Peyer's patch (tissue), 4 donors: Measurements from ENCODE around the gene TACC2. TPM values are rescaled to one million over a fixed set of nuclear protein-coding genes. Genes with fewer than 3 reads are reported as not detected.

ENCODE experiments used
- DNase-seq, 3 donors: peaks; one replicate each; pipeline ENCODE4 v3.0.0-alpha.2; 2017 to 2019
- H3K27ac ChIP-seq, 4 donors: fragments of 200-600 bp; sonication (generic); one replicate each; pipeline ENCODE4 v1.5.1; 2016 to 2019
- H3K27me3 ChIP-seq, 2 donors: fragments of 200-600 bp; sonication (generic); one replicate each; pipeline ENCODE4 v1.5.1; 2019
- H3K36me3 ChIP-seq, 3 donors: fragments of 200-600 bp; sonication (generic); one replicate each; pipeline ENCODE4 v1.5.1; 2016 to 2019
- H3K4me1 ChIP-seq, 4 donors: fragments of 200-600 bp; sonication (generic); one replicate each; pipeline ENCODE4 v1.5.1; 2016 to 2019
- H3K4me3 ChIP-seq, 4 donors: fragments of 200-600 bp; sonication (generic); 1 replicate in 3 of 4; 2 replicates in 1 of 4; pipeline ENCODE4 v1.5.1; 2016 to 2019; ENCODE audit warnings: mild to moderate bottlenecking in 1 of 4
- H3K9me3 ChIP-seq, 4 donors: fragments of 200-600 bp; sonication (generic); one replicate each; pipeline ENCODE4 v1.5.1; 2016 to 2019; ENCODE audit warnings: mild to moderate bottlenecking in 1 of 4
- POLR2A ChIP-seq, 2 donors: fragments of 450-650 bp; IDR thresholded peaks; one replicate each; pipeline ENCODE4 v1.5.1; 2017; ENCODE audit warnings: antibody characterized with exemption in 2 of 2, mild to moderate bottlenecking in 2 of 2, moderate library complexity in 2 of 2
- total RNA-seq, 4 donors: library from RNA; depleted of rRNA; stranded (reverse); fragments of >200 nt; gene quantifications; one replicate each; pipeline ENCODE4 v1.1.0, GENCODE V29; 2016
- TF ChIP-seq, protein P1 (sequence below), 6 experiments: fragments of 450-650 bp in 4 of 6; fragments of 200-600 bp in 2 of 6; sonication (generic) in 1 of 6; IDR thresholded peaks; one replicate each; pipeline ENCODE4 v1.5.1; 2017 to 2019; ENCODE audit warnings: antibody characterized with exemption in 6 of 6, mild to moderate bottlenecking in 3 of 6, moderate library complexity in 1 of 6

TACC2 gene
- total RNA-seq, 4 donors from 2014 or later, result 91.6 to 140 (median 109) TPM

DNA sequence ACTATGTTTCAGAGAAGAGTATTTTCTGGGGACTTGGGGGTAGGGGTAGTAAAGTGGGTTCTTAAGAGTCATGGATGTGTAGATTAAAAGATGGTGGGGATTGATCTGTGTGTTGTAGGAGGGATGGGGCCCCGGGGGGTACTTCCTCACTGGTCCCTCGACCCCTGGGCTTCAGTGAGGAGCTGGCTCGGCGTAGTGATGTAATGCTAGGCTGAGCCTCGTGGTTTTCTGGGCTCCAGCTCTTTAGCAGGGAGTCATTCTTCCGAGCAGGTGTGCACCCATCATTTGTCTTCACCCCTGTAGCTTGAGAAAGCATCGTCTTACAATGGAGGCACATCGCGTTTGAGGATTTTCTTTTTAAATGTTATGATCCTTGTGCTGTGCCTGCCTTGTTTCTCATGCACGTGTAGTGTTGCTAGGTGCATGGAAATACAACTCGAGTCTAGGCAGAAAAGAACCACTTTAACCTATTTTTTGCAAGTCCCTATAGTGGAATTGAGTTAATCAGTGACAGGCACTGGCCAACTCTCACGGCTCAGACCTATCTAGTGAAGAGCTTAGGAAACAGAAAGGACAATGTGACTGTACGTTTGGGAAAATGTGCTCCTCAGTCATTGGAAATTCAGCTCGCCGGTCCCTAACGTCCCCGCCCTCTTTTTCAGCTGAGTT lies 176.0 kb downstream of the TACC2 start:
- DNase-seq, result no peak
- Histone ChIP-seq H3K36me3 (no peaks in the 10 kb centered on the region), H3K27me3 (no peaks in the 10 kb centered on the region), H3K4me1 (peaks cover 0 to 30% (median 0%) of the 10 kb centered on the region in 4 donors), H3K9me3 (no peaks in the 10 kb centered on the region), H3K4me3 (no peak overlapping the region), H3K27ac (no peak overlapping the region)
- TF ChIP-seq POLR2A (IDR thresholded peaks at IDR 0.05), result no peak
- TF ChIP-seq, protein P1, sequence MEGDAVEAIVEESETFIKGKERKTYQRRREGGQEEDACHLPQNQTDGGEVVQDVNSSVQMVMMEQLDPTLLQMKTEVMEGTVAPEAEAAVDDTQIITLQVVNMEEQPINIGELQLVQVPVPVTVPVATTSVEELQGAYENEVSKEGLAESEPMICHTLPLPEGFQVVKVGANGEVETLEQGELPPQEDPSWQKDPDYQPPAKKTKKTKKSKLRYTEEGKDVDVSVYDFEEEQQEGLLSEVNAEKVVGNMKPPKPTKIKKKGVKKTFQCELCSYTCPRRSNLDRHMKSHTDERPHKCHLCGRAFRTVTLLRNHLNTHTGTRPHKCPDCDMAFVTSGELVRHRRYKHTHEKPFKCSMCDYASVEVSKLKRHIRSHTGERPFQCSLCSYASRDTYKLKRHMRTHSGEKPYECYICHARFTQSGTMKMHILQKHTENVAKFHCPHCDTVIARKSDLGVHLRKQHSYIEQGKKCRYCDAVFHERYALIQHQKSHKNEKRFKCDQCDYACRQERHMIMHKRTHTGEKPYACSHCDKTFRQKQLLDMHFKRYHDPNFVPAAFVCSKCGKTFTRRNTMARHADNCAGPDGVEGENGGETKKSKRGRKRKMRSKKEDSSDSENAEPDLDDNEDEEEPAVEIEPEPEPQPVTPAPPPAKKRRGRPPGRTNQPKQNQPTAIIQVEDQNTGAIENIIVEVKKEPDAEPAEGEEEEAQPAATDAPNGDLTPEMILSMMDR (IDR thresholded peaks at IDR 0.05), result no peak

DNA sequence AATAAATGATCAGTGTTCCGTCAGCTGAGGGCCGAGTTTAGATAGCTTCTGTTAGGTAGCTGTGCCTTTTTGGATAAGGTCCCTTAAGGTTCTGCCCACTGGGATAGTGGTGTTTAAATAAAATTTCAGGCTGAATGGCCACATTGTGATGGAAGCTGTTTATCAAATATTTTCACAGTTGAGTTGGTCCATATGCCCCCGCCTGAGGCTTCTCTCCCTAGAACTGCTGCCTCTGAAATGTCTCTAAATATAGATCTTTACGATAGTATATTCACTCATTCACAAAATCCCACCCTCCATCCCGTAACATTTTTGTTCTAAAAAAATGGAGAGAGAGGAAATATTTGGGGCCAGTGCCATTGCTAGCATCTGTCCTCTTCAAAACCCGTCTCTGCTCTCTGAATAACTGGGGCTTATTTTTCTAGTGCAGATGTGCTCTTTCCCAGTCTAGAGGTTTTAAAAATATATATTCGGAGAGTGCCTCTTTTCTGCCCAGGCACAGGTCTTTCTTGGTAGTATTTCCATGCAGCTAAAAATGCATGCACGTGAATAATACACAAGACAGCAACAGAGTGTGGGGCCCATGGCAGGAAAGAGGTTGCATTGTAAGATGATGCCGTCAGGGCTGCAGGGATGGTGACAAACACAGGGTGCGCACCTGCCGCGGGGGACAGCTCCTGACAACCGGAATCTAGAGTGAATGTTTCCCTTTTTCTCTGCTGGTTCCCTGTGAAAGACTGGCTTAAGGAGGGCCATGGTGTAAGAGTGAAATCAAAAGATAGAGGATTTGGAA lies 176.7 kb downstream of the TACC2 start:
- Histone ChIP-seq H3K27ac (no peak overlapping the region), H3K9me3 (no peaks in the 10 kb centered on the region)
- TF ChIP-seq, protein P1 (IDR thresholded peaks at IDR 0.05), result no peak

DNA sequence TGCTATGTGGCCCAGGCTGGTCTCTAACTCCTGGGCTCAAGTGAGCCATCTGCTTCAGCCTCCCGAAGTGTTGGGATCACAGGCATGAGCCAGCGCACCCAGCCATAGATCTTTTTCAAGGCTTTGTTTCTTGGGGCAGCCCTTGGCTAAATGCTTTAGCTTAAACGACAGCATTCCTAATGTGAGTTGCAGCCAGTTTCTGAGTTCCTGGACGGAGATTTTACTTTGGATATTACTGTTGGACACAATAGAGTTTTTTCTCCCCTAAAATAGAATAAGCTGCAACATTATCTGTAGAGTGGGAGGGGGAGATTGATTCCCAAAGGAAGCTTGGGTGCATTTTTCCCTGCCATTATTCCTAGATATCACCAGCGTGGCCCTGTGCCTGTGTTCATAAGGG lies 179.1 kb downstream of the TACC2 start:
- DNase-seq, result no peak
- Histone ChIP-seq H3K4me3 (no peak overlapping the region), H3K27me3 (no peaks in the 10 kb centered on the region), H3K27ac (no peak overlapping the region), H3K36me3 (no peaks in the 10 kb centered on the region), H3K9me3 (no peaks in the 10 kb centered on the region), H3K4me1 (peaks cover 0 to 22% (median 0%) of the 10 kb centered on the region in 4 donors)
- TF ChIP-seq, protein P1 (IDR thresholded peaks at IDR 0.05), result no peak
- no peak for TF ChIP-seq POLR2A (IDR thresholded peaks at IDR 0.05)

More for the DNA sequence above, 176.7 kb downstream of the TACC2 start:
- H3K4me3 ChIP-seq, result no peak overlapping the region
- DNase-seq, result no peak
- H3K4me1 ChIP-seq, result peaks cover 0 to 30% (median 0%) of the 10 kb centered on the region in 4 donors
- no peaks in the 10 kb centered on the region for H3K27me3 ChIP-seq
- H3K36me3 ChIP-seq, result no peaks in the 10 kb centered on the region

DNA sequence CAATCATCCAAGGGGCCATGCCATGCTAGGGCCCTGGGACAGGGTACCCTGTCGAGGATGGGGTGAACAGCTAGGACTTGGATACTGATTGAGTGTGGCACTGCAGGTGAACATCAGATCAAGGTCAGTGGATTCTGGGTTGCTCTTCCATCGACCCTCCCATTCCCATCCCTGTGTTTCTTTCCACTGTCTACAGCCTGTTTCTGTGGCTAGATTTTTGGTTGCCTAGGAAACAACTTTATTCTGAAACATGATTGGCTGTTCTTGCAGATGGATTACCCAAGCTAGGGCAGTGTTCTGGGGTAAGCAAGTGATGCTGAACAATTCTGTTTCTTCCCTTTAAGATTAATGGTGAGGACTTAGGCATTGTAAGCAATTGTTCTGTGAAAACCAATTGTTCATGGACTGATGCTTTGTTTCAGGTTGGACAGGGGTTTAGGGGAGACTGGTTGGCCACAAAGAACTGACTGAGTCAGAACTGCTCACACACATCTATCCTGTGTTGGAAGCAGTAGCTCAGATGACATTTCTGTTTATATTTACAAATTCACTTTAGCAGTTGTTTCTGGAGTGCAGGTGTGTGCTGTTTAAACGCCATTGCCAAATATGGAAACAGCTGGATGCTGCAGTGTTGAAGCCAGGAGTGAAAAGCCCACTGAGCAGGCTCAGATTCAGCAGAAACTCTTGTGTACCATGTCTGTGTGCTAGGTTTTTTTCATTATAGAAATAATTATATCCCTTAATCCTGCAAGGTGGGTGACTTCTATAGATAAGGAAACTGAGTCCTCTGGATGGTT lies 179.8 kb downstream of the TACC2 start:
- Histone ChIP-seq H3K4me3 (no peak overlapping the region), H3K27ac (no peak overlapping the region), H3K27me3 (no peaks in the 10 kb centered on the region), H3K36me3 (no peaks in the 10 kb centered on the region), H3K4me1 (peaks cover 0 to 17% (median 0%) of the 10 kb centered on the region in 4 donors), H3K9me3 (no peaks in the 10 kb centered on the region)
- no peak for DNase-seq
- no peak for TF ChIP-seq POLR2A (IDR thresholded peaks at IDR 0.05)
- TF ChIP-seq, protein P1 (IDR thresholded peaks at IDR 0.05), result no peak

DNA sequence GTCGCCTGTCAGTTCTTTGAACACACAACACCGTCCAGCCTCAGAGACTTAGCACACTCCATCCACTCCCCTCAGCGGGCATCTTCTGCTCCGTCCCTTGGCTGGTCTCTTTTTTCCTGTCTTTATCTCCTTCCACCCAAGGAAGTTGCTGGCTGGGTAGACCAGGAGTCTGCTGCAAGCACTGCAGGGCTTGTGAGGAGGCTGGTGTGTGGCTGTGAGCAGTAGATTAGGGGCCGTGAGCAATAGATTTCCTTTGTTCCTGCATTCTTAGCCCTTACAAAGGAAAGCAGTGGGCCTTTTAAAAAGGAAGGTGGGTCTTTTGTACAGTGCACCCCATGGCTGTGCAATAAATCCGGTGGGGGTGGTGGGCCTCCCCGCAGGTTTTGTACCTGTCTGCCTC lies 181.8 kb downstream of the TACC2 start:
- Histone ChIP-seq H3K4me3 (no peak overlapping the region), H3K9me3 (no peaks in the 10 kb centered on the region), H3K36me3 (no peaks in the 10 kb centered on the region), H3K4me1 (no peaks in the 10 kb centered on the region), H3K27ac (no peak overlapping the region), H3K27me3 (no peaks in the 10 kb centered on the region)
- TF ChIP-seq, protein P1 (IDR thresholded peaks at IDR 0.05), result no peak
- no peak for TF ChIP-seq POLR2A (IDR thresholded peaks at IDR 0.05)
- no peak for DNase-seq
